Neural cell (in vitro differentiated cells): ENCODE measurements around the gene ZNF658. TPM values are rescaled to one million over a fixed set of nuclear protein-coding genes. Genes with fewer than 3 reads are reported as not detected.
"Not testable (repeated sequence)": the region's sequence is repeated elsewhere in the genome, so short reads cannot be mapped to it uniquely, and the experiment has no call there.

Experiments used
- H2AFZ ChIP-seq: fragments of 200-600, 300-800 bp; sonication (generic), shearing (Covaris generic); 2 replicates; pipeline ENCODE4 v1.6.0; 2014; ENCODE audit warnings: low read depth, mild to moderate bottlenecking, antibody characterized with exemption, low read length, moderate library complexity
- H3F3A ChIP-seq: fragments of 200-600 bp; shearing (Covaris generic); 2 replicates; pipeline ENCODE4 v1.6.1; 2016; ENCODE audit warnings: mild to moderate bottlenecking, moderate library complexity, mixed read lengths, antibody characterized with exemption, low read length; ENCODE audit not compliant: insufficient read depth, poor library complexity, severe bottlenecking
- H3K27ac ChIP-seq: fragments of 200-600, 300-800 bp; sonication (generic), shearing (Covaris generic); 2 replicates; pipeline ENCODE4 v1.5.1; 2014; ENCODE audit warnings: mild to moderate bottlenecking, low read length, moderate library complexity
- H3K27me3 ChIP-seq: fragments of 300-800, 200-600 bp; sonication (generic), shearing (Covaris generic); 2 replicates; pipeline ENCODE4 v1.6.0; 2014; ENCODE audit warnings: mild to moderate bottlenecking, low read depth, low read length, moderate library complexity; ENCODE audit not compliant: insufficient read depth
- H3K36me3 ChIP-seq: fragments of 300-800, 200-600 bp; sonication (generic), shearing (Covaris generic); 2 replicates; pipeline ENCODE4 v1.5.1; 2014; ENCODE audit warnings: mild to moderate bottlenecking, antibody characterized with exemption, low read length, moderate library complexity; ENCODE audit not compliant: insufficient read depth
- H3K4me2 ChIP-seq: fragments of 300-800, 200-600 bp; sonication (generic), shearing (Covaris generic); 2 replicates; pipeline ENCODE4 v1.6.0; 2014; ENCODE audit warnings: mild to moderate bottlenecking, low read length
- H3K4me3 ChIP-seq: fragments of 300-800, 200-600 bp; sonication (generic), shearing (Covaris generic); 2 replicates; pipeline ENCODE4 v1.5.1; 2014; ENCODE audit warnings: mild to moderate bottlenecking, low read length, moderate library complexity
- H3K79me2 ChIP-seq: fragments of 200-600 bp; shearing (Covaris generic); replicated peaks from 2 replicates; pipeline ENCODE4 v1.6.0; 2014; ENCODE audit warnings: mild to moderate bottlenecking, low read length, moderate library complexity; ENCODE audit not compliant: insufficient read depth
- H3K9ac ChIP-seq: fragments of 300-800, 200-600 bp; sonication (generic), shearing (Covaris generic); 2 replicates; pipeline ENCODE4 v1.6.1; 2016; ENCODE audit warnings: mild to moderate bottlenecking, low read length, mixed read lengths
- H3K9me2 ChIP-seq: fragments of 200-600 bp; shearing (Covaris generic); 2 replicates; pipeline ENCODE4 v1.6.1; 2016; ENCODE audit warnings: mild to moderate bottlenecking, low read length, mixed read lengths; ENCODE audit not compliant: insufficient read depth
- H3K9me3 ChIP-seq: fragments of 200-600, 300-800 bp; sonication (generic), shearing (Covaris generic); 2 replicates; pipeline ENCODE4 v1.6.1; 2016; ENCODE audit warnings: mild to moderate bottlenecking, mixed run types, low read length, moderate library complexity, mixed read lengths
- H4K20me1 ChIP-seq: fragments of 200-600 bp; shearing (Covaris generic); 2 replicates; pipeline ENCODE4 v1.6.1; 2016; ENCODE audit warnings: mild to moderate bottlenecking, mixed run types; ENCODE audit not compliant: insufficient read depth
- EP300 ChIP-seq: fragments of 450-650 bp; conservative IDR thresholded peaks from 2 replicates; pipeline ENCODE4 v1.6.1; 2014; ENCODE audit warnings: antibody characterized with exemption, mild to moderate bottlenecking, moderate library complexity; ENCODE audit not compliant: poor library complexity, severe bottlenecking
- POLR2AphosphoS5 ChIP-seq: IDR thresholded peaks from 2 replicates; pipeline ENCODE4 v1.6.1; 2012
- polyA plus RNA-seq: library from polyadenylated mRNA; depleted of rRNA; stranded (reverse); fragments of >200 nt; gene quantifications from 2 replicates; pipeline ENCODE4 v1.2.3, GENCODE V29; 2014

The ZNF658 gene
- polyA plus RNA-seq, 1 donor from 2014 or later: 6.3 TPM

DNA sequence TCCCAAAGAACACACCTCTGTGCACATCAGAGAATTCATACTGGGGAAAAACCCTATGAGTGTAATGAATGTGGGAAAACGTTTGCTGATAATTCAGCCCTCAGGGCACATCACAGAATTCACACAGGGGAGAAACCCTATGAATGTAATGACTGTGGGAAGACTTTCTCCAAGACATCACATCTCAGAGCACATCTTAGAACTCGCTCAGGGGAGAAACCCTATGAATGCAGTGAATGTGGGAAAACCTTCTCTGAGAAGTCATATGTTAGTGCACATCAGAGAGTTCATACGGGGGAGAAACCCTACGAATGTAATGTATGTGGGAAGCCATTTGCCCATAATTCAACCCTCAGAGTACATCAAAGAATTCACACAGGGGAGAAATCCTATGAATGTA is 19.5 kb downstream of the ZNF658 start:
- not testable (repeated sequence) for H3K79me2 ChIP-seq, H4K20me1 ChIP-seq

DNA sequence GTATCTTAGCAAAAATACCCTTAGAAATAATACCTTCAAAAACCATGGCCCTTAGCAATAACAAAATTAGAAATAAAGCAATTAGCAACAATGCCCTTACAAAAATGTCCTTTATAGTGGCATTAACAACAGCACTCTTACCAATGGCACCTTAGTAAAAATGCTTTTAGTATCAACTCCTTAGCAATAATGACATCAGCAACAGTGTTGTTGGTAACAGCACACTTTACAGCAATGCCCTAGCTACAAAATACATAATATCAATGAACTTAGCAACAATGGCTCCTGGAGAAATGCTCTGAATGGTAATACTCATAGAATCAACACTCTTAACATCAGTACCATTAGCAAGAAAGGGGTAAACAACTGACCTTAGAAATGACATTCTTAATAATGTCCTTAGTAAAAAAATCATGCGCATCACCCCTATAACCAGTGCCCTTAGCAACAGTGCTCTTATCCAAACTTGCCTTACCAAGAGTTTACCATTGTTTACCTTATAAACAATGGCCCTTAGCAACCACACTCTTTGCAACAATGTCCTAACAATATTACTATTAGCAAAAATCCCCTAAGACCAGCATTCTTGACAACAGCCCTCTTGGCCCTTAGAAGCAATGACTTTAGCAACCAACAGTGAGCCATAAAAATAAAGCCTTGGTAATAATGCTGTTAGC is 35.8 kb downstream of the ZNF658 start:
- H3F3A ChIP-seq, H3K9ac ChIP-seq, H3K4me2 ChIP-seq, H3K27ac ChIP-seq, H3K4me3 ChIP-seq, H3K9me3 ChIP-seq, H3K9me2 ChIP-seq, H3K79me2 ChIP-seq, H2AFZ ChIP-seq, H4K20me1 ChIP-seq, H3K27me3 ChIP-seq, H3K36me3 ChIP-seq: not testable (repeated sequence)

More for the DNA sequence above, 19.5 kb downstream of the ZNF658 start:
- H3K9me3 ChIP-seq, H3K9me2 ChIP-seq, H3K4me3 ChIP-seq, H3K36me3 ChIP-seq, H2AFZ ChIP-seq, H3K27me3 ChIP-seq, H3K9ac ChIP-seq, H3F3A ChIP-seq, H3K27ac ChIP-seq, H3K4me2 ChIP-seq: not testable (repeated sequence)

DNA sequence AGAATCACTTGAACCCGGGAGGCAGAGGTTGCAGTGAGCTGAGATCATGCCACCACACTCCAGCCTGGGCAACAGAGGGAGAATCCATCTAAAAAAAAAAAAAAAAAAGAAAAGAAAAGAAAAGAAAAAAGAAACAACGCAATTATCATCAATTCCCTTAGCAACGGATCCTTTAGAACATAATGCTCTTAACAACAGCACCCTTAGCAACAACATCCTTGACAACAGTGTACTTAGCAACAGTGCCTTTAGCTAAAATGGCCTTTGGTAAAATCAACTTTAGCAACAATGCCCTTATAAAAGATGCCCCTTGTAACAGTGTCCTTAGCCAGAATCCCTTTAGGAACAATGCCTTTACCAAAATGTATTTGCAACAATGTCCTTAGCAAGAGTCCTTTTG is 37.1 kb downstream of the ZNF658 start:
- not testable (repeated sequence) for H3K36me3 ChIP-seq, H3K27me3 ChIP-seq, H3K9me2 ChIP-seq, H3K9me3 ChIP-seq, H2AFZ ChIP-seq, H3K79me2 ChIP-seq, H3K4me2 ChIP-seq, H3F3A ChIP-seq, H4K20me1 ChIP-seq
- Histone ChIP-seq H3K9ac (peak overlapping the region; percentile 41), H3K27ac (peak overlapping the region; percentile 78), H3K4me3 (peak overlapping the region; percentile 32)

DNA sequence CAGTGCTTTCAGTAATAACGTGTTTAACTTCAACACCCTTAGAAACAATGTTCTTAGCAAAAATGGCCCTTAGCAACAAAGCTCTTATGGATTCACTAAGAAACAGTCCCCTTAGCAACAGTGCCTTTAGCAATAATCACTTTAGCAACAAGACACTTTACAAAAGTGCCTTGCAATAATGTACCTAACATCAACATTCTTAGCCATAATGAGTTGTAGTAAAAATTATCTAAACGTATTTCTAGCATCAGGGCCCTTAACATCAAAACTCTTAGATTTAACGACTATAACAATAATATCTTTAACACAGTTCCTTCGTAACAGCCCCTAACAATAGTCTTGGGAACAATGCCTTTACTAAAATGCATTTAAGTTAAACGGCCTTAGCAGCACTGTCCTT is 37.8 kb downstream of the ZNF658 start:
- Histone ChIP-seq H3K9ac (peak overlapping the region; percentile 41), H3K27ac (peak overlapping the region; percentile 78), H3K4me3 (peak overlapping the region; percentile 32), H3K4me2 (peak overlapping the region; percentile 10)
- not testable (repeated sequence) for H2AFZ ChIP-seq, H4K20me1 ChIP-seq, H3K79me2 ChIP-seq, H3K9me3 ChIP-seq, H3K36me3 ChIP-seq, H3K9me2 ChIP-seq, H3F3A ChIP-seq, H3K27me3 ChIP-seq
- TF ChIP-seq EP300: peak; percentile 88
- peak; percentile 10 for TF ChIP-seq POLR2AphosphoS5

DNA sequence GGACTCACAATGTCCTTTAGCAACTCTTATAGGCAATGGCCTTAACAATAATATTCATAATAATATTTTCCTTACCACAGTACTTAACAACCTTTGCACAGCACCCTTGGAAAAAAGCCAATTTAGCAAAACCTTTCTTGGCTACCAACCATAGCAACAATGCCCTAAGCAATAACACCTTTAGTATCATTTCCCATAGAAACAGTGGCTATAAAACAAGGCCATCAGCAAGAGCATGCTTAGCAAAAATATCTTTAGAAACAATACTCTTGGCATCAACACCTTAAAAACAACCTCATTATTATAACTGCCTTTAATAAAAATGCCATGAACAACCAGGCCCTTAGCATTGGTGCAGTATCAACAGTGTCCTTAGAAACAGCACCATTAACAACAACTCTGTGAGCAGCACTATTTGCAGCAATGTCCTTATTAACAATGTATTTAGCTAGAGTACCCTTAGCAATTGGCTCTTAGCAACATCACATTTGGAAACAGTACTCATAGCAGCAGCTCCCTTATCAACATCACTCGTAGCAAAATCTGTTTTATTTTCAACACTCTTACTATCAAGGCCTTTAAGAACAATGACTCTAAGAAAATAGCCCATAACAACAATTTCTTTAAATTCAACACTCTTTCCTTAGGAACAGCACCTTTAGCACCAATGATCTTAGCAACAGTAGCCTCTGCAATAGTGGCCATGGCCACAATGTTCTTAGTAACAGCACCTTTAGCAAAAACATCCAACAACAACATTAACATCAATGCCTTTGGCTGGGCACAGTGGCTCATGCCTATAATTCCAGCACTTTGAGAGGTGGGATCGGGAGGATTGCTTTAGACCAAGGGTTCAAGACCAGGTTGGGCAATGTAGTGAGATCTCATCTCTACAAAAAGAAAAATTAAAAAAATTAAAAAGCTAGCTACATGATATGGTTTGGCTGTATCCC is 39.6 kb downstream of the ZNF658 start:
- H3K9me3 ChIP-seq, H3F3A ChIP-seq, H3K9me2 ChIP-seq, H3K4me2 ChIP-seq, H2AFZ ChIP-seq, H3K4me3 ChIP-seq, H3K79me2 ChIP-seq, H4K20me1 ChIP-seq, H3K27me3 ChIP-seq, H3K27ac ChIP-seq, H3K36me3 ChIP-seq, H3K9ac ChIP-seq: not testable (repeated sequence)

DNA sequence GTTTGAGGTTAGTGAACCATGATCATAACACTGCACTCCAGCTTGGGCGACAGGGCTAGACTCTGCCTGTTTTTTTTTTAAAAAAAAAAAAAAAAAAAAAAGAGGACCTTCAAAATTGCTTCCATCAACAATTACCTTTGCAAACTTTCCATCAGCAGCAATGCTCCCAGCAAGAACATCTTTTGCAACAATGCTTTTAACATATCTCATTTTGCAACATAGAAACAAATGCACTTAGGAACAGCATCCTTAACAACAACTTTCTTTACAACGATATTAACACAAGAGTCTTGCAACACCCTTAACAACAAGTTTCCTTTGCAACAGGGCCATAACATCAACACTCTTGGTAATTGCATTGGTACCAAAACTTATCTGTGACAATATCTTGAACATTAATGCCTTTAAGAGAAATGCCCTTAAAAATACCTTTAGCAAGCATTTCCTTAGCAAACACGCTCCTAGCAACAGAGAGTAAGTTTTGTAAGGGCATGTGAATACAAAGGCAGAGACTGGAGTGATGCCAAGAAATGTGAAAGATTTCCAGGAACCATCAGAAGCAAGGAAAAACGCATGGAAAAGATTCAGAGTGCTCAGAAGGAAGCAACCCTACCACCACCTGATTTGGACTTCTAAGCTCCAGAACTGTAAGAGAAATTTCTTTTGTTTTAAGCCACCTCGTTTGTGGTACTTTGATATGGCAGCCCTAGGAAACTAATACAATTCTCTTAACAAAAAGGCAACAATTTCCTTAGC is 42.1 kb downstream of the ZNF658 start:
- H3K27me3 ChIP-seq, H3K27ac ChIP-seq, H3K9ac ChIP-seq, H3K9me2 ChIP-seq, H3K79me2 ChIP-seq, H3K4me3 ChIP-seq, H3F3A ChIP-seq, H3K36me3 ChIP-seq, H3K4me2 ChIP-seq, H3K9me3 ChIP-seq, H4K20me1 ChIP-seq, H2AFZ ChIP-seq: not testable (repeated sequence)

DNA sequence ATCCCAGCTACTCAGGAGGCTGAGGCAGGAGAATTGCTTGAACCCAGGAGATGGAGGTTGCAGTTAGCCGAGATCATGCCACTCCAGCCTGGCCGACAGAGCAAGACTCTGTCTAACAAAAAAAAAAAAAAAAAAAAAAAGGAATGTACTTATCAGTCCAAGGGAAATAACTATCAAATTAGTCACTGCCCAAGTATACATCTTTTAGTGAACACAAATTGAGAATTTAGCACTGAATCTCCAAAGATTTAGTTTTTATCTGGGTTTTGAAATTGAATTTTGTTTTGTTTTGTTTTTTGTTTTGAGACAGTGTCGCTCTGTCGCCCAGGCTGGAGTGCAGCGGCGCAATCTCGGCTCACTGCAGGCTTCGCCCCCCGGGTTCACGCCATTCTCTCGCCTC is 52.1 kb downstream of the ZNF658 start:
- not testable (repeated sequence) for H3K27ac ChIP-seq, H4K20me1 ChIP-seq, H3K9ac ChIP-seq, H3F3A ChIP-seq, H3K4me2 ChIP-seq, H3K27me3 ChIP-seq, H3K9me3 ChIP-seq, H3K4me3 ChIP-seq, H3K9me2 ChIP-seq, H3K36me3 ChIP-seq, H2AFZ ChIP-seq, H3K79me2 ChIP-seq
